ENCODE data around the gene CENPS.

Gene CENPS

DNA sequence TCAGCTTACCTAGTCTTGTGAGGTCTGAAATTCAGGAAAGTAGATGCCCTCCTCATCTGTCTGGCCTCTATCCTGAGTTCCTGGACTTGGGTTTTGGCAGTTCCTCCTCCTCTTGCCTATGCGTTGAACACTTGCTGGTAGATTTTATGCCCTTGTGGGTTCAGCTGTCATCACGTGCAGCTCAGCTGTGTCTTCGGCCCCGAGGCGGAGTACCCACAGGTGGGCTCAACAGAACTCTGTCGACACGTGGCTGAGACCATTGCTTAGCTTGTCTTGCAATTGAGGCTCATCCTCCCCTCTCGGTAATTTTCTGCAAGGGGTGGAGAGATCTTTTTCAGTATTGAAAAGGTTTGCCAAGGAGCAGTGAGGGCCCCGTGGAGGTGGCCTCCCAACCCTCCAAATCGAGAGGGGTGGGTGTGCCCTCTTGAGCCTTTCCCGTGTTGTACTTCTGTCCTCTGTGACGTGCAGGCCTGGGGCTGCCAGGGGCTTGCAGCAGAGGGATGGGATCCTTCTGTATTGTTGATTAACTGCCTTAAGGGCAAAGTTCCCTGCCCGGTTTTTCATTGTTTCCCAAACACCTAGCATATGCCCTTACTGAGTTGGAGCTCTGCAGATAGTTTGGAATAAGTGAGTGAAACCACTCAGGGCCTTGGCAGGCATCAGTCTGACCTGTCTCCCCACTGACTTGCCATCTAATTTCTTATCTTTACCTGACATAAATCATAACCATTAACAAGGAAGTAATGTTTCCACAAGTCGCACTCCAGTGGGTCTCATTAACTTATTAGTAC, 2.9 kb downstream of the CENPS start:
- TF ChIP-seq, protein P1, sequence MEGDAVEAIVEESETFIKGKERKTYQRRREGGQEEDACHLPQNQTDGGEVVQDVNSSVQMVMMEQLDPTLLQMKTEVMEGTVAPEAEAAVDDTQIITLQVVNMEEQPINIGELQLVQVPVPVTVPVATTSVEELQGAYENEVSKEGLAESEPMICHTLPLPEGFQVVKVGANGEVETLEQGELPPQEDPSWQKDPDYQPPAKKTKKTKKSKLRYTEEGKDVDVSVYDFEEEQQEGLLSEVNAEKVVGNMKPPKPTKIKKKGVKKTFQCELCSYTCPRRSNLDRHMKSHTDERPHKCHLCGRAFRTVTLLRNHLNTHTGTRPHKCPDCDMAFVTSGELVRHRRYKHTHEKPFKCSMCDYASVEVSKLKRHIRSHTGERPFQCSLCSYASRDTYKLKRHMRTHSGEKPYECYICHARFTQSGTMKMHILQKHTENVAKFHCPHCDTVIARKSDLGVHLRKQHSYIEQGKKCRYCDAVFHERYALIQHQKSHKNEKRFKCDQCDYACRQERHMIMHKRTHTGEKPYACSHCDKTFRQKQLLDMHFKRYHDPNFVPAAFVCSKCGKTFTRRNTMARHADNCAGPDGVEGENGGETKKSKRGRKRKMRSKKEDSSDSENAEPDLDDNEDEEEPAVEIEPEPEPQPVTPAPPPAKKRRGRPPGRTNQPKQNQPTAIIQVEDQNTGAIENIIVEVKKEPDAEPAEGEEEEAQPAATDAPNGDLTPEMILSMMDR (IDR thresholded peaks at IDR 0.05; ENCODE audit: insufficient read depth, low read length, poor library complexity, severe bottlenecking) = no peak
- Histone ChIP-seq H3K4me3 (replicated peaks; ENCODE audit: low read depth, low read length) (no peak overlapping the region), H3K36me3 (ENCODE audit: control insufficient read depth, insufficient read depth, low read length) (no peaks in the 10 kb centered on the region), H3K27me3 (replicated peaks; ENCODE audit: control insufficient read depth, insufficient read depth, low read length) (no peaks in the 10 kb centered on the region)
- no peak for DNase-seq (ENCODE audit: extremely low read depth, insufficient read length)

DNA sequence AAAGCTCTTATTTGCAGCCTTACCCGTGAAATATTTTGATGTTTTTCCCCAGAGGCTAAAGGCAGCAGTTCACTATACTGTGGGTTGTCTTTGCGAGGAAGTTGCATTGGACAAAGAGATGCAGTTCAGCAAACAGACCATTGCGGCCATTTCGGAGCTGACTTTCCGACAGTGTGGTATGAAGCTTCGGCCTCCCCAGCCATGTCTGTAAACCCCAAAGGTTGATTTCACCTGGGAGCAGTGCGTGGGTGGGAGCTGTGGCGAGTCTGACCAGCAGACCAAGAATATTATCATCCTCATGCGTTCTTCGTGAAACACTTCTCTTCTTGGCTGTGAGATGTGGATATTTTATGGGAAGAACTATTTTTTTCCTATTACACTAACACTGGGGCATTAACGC, 3.6 kb downstream of the CENPS start:
- H3K4me3 ChIP-seq (replicated peaks; ENCODE audit: low read depth, low read length) = no peak overlapping the region
- H3K36me3 ChIP-seq (ENCODE audit: control insufficient read depth, insufficient read depth, low read length) = no peaks in the 10 kb centered on the region
- H3K27me3 ChIP-seq (replicated peaks; ENCODE audit: control insufficient read depth, insufficient read depth, low read length) = no peaks in the 10 kb centered on the region
- no peak for DNase-seq (ENCODE audit: extremely low read depth, insufficient read length)
- TF ChIP-seq, protein P1 (IDR thresholded peaks at IDR 0.05; ENCODE audit: insufficient read depth, low read length, poor library complexity, severe bottlenecking) = no peak

DNA sequence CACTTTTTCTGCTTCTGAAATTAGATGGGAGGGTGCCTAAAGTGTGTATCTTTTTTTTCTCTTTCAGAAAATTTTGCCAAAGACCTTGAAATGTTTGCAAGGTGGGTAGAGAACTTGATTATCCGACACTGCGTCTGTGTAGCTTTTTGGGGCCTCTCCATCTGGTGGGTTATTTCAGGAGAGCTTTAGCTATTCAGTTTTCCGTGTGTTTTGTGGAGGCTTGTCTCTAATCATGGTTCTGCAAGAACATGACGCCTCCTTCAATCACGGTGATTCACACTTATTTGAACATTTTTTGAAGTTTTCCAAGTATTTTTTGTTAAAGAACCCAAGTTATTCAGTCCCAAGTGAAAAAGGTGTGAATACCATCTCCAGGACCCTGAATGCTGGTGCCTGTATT, 4.4 kb downstream of the CENPS start:
- Histone ChIP-seq H3K27me3 (replicated peaks; ENCODE audit: control insufficient read depth, insufficient read depth, low read length) (no peaks in the 10 kb centered on the region), H3K4me3 (replicated peaks; ENCODE audit: low read depth, low read length) (no peak overlapping the region), H3K36me3 (ENCODE audit: control insufficient read depth, insufficient read depth, low read length) (no peaks in the 10 kb centered on the region)
- TF ChIP-seq, protein P1 (IDR thresholded peaks at IDR 0.05; ENCODE audit: insufficient read depth, low read length, poor library complexity, severe bottlenecking) = no peak
- no peak for DNase-seq (ENCODE audit: extremely low read depth, insufficient read length)

DNA sequence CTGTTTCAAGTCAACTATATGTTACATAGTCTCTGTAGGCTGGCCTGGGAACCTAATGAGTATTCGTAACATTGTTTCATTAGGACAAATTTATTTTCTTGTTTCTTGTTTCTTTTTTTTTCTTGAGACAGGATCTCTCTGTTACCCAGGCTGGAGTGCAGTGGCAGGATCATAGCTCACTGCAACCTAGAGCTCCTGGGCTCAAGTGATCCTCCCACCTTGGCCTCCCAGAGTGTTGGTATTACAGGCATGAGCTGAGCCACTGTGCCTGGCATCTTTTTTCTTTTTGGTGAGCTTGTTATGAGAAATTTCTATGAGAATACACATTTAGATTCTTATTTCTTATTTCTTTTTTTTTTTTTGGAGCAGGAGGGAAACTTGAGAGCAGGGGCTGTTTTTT, 6.8 kb downstream of the CENPS start:
- Histone ChIP-seq H3K27me3 (replicated peaks; ENCODE audit: control insufficient read depth, insufficient read depth, low read length) (no peaks in the 10 kb centered on the region), H3K4me3 (replicated peaks; ENCODE audit: low read depth, low read length) (no peak overlapping the region), H3K36me3 (ENCODE audit: control insufficient read depth, insufficient read depth, low read length) (no peaks in the 10 kb centered on the region)
- TF ChIP-seq, protein P1 (IDR thresholded peaks at IDR 0.05; ENCODE audit: insufficient read depth, low read length, poor library complexity, severe bottlenecking) = no peak
- DNase-seq (ENCODE audit: extremely low read depth, insufficient read length) = no peak

DNA sequence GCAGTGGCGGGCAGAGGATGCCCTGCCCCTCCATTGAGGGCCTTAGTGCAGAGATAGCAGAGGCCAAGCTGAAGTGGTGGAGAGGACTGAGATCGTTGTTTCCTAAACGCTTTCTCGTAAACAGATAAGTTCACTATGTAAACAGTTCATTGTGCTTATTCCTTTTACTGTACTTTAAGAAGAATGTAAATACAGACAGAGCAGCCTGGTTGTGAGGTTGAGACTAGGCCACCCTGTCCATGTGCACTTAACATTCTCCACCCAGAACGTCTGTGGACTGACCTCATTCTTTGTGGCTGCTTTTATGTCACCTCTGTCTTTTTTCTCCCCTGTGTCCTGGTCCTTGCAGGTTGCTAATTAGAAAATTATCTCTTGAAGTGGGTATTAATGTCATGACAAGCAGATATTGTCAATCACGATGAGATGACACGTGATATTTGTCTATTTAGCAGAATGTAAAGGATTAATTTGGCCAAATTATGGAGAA, 8.5 kb downstream of the CENPS start:
- TF ChIP-seq, protein P1 (IDR thresholded peaks at IDR 0.05; ENCODE audit: insufficient read depth, low read length, poor library complexity, severe bottlenecking) = no peak
- Histone ChIP-seq H3K4me3 (replicated peaks; ENCODE audit: low read depth, low read length) (no peak overlapping the region), H3K27me3 (replicated peaks; ENCODE audit: control insufficient read depth, insufficient read depth, low read length) (no peaks in the 10 kb centered on the region), H3K36me3 (ENCODE audit: control insufficient read depth, insufficient read depth, low read length) (no peaks in the 10 kb centered on the region)
- DNase-seq (ENCODE audit: extremely low read depth, insufficient read length) = no peak

Data from GM06990 (cell line).